K562 (cell line): ENCODE data around the gene PGAP3. TPM values are rescaled to one million over a fixed set of nuclear protein-coding genes. Genes with fewer than 3 reads are reported as not detected.

Experiments used
- ATAC-seq: fragments of 200-7000 bp; cut with Tn5 transposase; 3 replicates; pipeline ENCODE4 v1.9.1; 2020; ENCODE audit warnings: moderate library complexity
- BruUV-seq: library from RNA; stranded (reverse); fragments of 400-500 nt; replicated peaks from 2 replicates; lab custom pipeline; 2021; lab: Mats Ljungman, UMichigan
- CTCF ChIA-PET: fragments of 300-600 bp; formaldehyde crosslinking; extraction: SDS; loops from one replicate; lab custom pipeline; 2021; ENCODE audit warnings: low intra/inter-chr PET ratio; lab: Yijun Ruan, JAX
- POLR2A ChIA-PET: fragments of 300-600, 350-650 bp; sonication (Branson Sonifier 250); formaldehyde crosslinking; extraction: SDS; loops from one replicate; lab custom pipeline; 2021; ENCODE audit warnings: antibody characterized with exemption, inconsistent platforms; lab: Yijun Ruan, JAX
- DNase-seq, 4 experiments: peaks; one replicate each; pipeline versions ENCODE4 v3.0.0 to v3.0.0-alpha.2; 2011 to 2018; ENCODE audit warnings: low spot score in 3 of 4, mixed read lengths in 3 of 4; ENCODE audit errors: extremely low read depth in 1 of 4
- FAIRE-seq: peaks from 2 replicates; lab custom pipeline; 2011; peaks lifted over from hg19 to GRCh38; lab: Jason Lieb, UNC
- H2AFZ ChIP-seq: 2 replicates; pipeline ENCODE4 v1.6.0; 2011; ENCODE audit warnings: low read depth, low read length, control low read depth, inconsistent platforms
- H3K27ac ChIP-seq: fragments of 200-600 bp; 3 replicates; pipeline ENCODE4 v1.8.0; 2011; ENCODE audit warnings: low read depth, mild to moderate bottlenecking, control low read depth, inconsistent platforms, low read length, moderate library complexity, mixed read lengths; ENCODE audit errors: extremely low read depth
- H3K27me3 ChIP-seq, 2 experiments: fragments of 300-600 bp in 1 of 2; 2 replicates in 1 of 2; 3 replicates in 1 of 2; pipeline versions ENCODE4 v1.6.0 to v1.8.0; 2011; ENCODE audit warnings: inconsistent platforms in 2 of 2, low read length in 2 of 2, mild to moderate bottlenecking in 1 of 2, mixed read lengths in 1 of 2, moderate library complexity in 1 of 2; ENCODE audit not compliant: control insufficient read depth in 2 of 2, insufficient read depth in 2 of 2
- H3K36me3 ChIP-seq: fragments of 300-600 bp; 3 replicates; pipeline ENCODE4 v1.8.0; 2011; ENCODE audit warnings: mild to moderate bottlenecking, low read length, inconsistent platforms; ENCODE audit not compliant: control insufficient read depth, insufficient read depth
- H3K4me1 ChIP-seq, 2 experiments: fragments of 200-600 bp in 1 of 2; replicated peaks in 1 of 2; 2 replicates in 1 of 2; 3 replicates in 1 of 2; pipeline versions ENCODE4 v1.5.1 to v1.8.0; 2011; ENCODE audit warnings: inconsistent platforms in 2 of 2, low read length in 2 of 2, mild to moderate bottlenecking in 1 of 2, mixed read lengths in 1 of 2, moderate library complexity in 1 of 2; ENCODE audit not compliant: control insufficient read depth in 2 of 2, insufficient read depth in 2 of 2
- H3K4me2 ChIP-seq: 2 replicates; pipeline ENCODE4 v1.6.1; 2011; ENCODE audit warnings: low read length, control low read depth, inconsistent platforms, mixed read lengths; ENCODE audit not compliant: insufficient read depth
- H3K4me3 ChIP-seq: fragments of 200-600 bp; sonication (generic), shearing (Covaris generic); 2 replicates; pipeline ENCODE4 v1.5.1; 2016; ENCODE audit warnings: control low read depth, inconsistent platforms
- H3K79me2 ChIP-seq: fragments of 200-600 bp; 3 replicates; pipeline ENCODE4 v1.8.0; 2011; ENCODE audit warnings: low read length, inconsistent platforms; ENCODE audit not compliant: control insufficient read depth, insufficient read depth
- H3K9ac ChIP-seq, 2 experiments: 2 replicates each; pipeline versions ENCODE4 v1.6.0 to v1.6.1; 2011; ENCODE audit warnings: low read depth in 2 of 2, low read length in 2 of 2, control low read depth in 1 of 2, inconsistent platforms in 1 of 2, mild to moderate bottlenecking in 1 of 2, mixed read lengths in 1 of 2; ENCODE audit not compliant: insufficient read depth in 1 of 2
- H3K9me1 ChIP-seq: one replicate; pipeline ENCODE4 v1.6.0; 2011; ENCODE audit warnings: inconsistent platforms, mild to moderate bottlenecking, low read length, moderate library complexity; ENCODE audit not compliant: control insufficient read depth, insufficient read depth
- H3K9me3 ChIP-seq: replicated peaks from 2 replicates; pipeline ENCODE4 v1.5.1; 2011; ENCODE audit warnings: low read depth, low read length, inconsistent platforms; ENCODE audit not compliant: control insufficient read depth, insufficient read depth
- H4K20me1 ChIP-seq: replicated peaks from 2 replicates; pipeline ENCODE4 v1.6.1; 2011; ENCODE audit warnings: low read length, inconsistent platforms, mixed read lengths; ENCODE audit not compliant: control insufficient read depth, insufficient read depth
- ARHGAP35 ChIP-seq: fragments of 450-650 bp; IDR thresholded peaks from 2 replicates; pipeline ENCODE4 v1.6.1; 2018; ENCODE audit not compliant: partially characterized antibody
- DDX20 ChIP-seq: fragments of 450-650 bp; IDR thresholded peaks from 2 replicates; pipeline ENCODE4 v1.6.1; 2016; ENCODE audit warnings: missing genetic modification characterization, low read depth, mild to moderate bottlenecking, missing compliant biosample characterization, moderate library complexity
- E2F3 ChIP-seq: fragments of 250-450 bp; sonication (Bioruptor Pico); IDR thresholded peaks from 2 replicates; pipeline ENCODE4 v1.4.0; 2020; ENCODE audit warnings: mild to moderate bottlenecking
- ELF1 ChIP-seq: fragments of 200-800 bp; sonication (Bioruptor generic); IDR thresholded peaks from 2 replicates; pipeline ENCODE4 v1.6.1; 2016; ENCODE audit warnings: missing genetic modification characterization, missing compliant biosample characterization
- FOSL1 ChIP-seq: fragments of 200-800 bp; sonication (Bioruptor generic); conservative IDR thresholded peaks from 2 replicates; pipeline ENCODE4 v1.6.1; 2016; ENCODE audit warnings: missing genetic modification characterization, missing compliant biosample characterization
- HINFP ChIP-seq: fragments of 450-650 bp; conservative IDR thresholded peaks from 2 replicates; pipeline ENCODE4 v1.6.1; 2016; ENCODE audit warnings: missing genetic modification characterization, low read depth, mild to moderate bottlenecking, control low read depth, missing compliant biosample characterization
- LEF1 ChIP-seq: fragments of 450-650 bp; IDR thresholded peaks from 2 replicates; pipeline ENCODE4 v1.6.1; 2016; ENCODE audit warnings: mild to moderate bottlenecking
- PATZ1 ChIP-seq: fragments of 250-450 bp; sonication (Bioruptor Pico); IDR thresholded peaks from 2 replicates; pipeline ENCODE4 v1.5.0; 2020; ENCODE audit warnings: mild to moderate bottlenecking, borderline replicate concordance
- PHF20 ChIP-seq: fragments of 450-650 bp; IDR thresholded peaks from 2 replicates; pipeline ENCODE4 v1.6.1; 2018; ENCODE audit not compliant: partially characterized antibody
- RAD21 ChIP-seq, 2 experiments: fragments of 250-450 bp in 1 of 2; fragments of 450-650 bp in 1 of 2; sonication (Bioruptor Pico) in 1 of 2; formaldehyde crosslinking in 1 of 2; IDR thresholded peaks in 1 of 2; conservative IDR thresholded peaks in 1 of 2; 2 replicates each; pipeline versions ENCODE4 v1.4.0 to v1.8.0; 2020 to 2022; ENCODE audit warnings: mild to moderate bottlenecking in 2 of 2, moderate library complexity in 1 of 2
- ZBTB34 ChIP-seq: fragments of 250-450 bp; sonication (Bioruptor Pico); IDR thresholded peaks from 2 replicates; pipeline ENCODE4 v1.8.0; 2021; ENCODE audit warnings: mild to moderate bottlenecking, moderate library complexity
- ZNF280A ChIP-seq: fragments of 450-650 bp; IDR thresholded peaks from 2 replicates; pipeline ENCODE4 v1.6.1; 2018; ENCODE audit warnings: mild to moderate bottlenecking, low read depth; ENCODE audit not compliant: partially characterized antibody
- WGBS: fragments of 100-300 bp; shearing (Covaris generic); methylation state at CpG from one replicate; pipeline ENCODE4 v1.1.6; 2016; ENCODE audit warnings: low coverage, mixed read lengths; ENCODE audit not compliant: insufficient coverage; ENCODE audit errors: missing lambda C conversion rate; 5-methylcytosine and 5-hydroxymethylcytosine counted together
- in situ Hi-C: fragments of 300-500 bp; cut with MboI; formaldehyde crosslinking; loops from 4 replicates; pipeline ENCODE4 v1.15.0; 2018; ENCODE audit warnings: inconsistent platforms, mixed read lengths
- intact Hi-C: fragments of 100-400 bp; cut with micrococcal nuclease; formaldehyde crosslinking; loops from 2 replicates; pipeline ENCODE4 v1.14.2; 2022
- polyA plus RNA-seq, 8 experiments: library from polyadenylated mRNA; depleted of rRNA in 4 of 8; stranded (reverse) in 5 of 8; unstranded in 3 of 8; fragments of >200 nt; fragmentation: Nextera tagmentation in 2 of 8; fragmentation: Illumina TruSeq in 1 of 8; extraction: Ambion mirVana in 2 of 8; extraction: Trizol in 1 of 8; gene quantifications; 2 replicates each; pipeline versions ENCODE4 v1.2.1 to v1.2.3, GENCODE V29; 2011 to 2014; ENCODE audit warnings: inconsistent platforms in 1 of 8, missing spikeins in 1 of 8
- total RNA-seq, 7 experiments: library from RNA; depleted of rRNA in 6 of 7; stranded (reverse); fragments of >200 nt in 6 of 7; fragmentation: Illumina TruSeq in 2 of 7; extraction: Trizol in 2 of 7; gene quantifications; 2 replicates each; pipeline versions ENCODE4 v1.2.1 to v1.2.3, GENCODE V29; 2011 to 2021; ENCODE audit warnings: low replicate concordance in 1 of 7
- TF ChIP-seq, protein P1 (sequence below): sonication (generic); formaldehyde crosslinking; IDR thresholded peaks from 2 replicates; pipeline ENCODE4 v1.8.1; 2023; ENCODE audit warnings: mild to moderate bottlenecking, missing genetic modification reagents

The PGAP3 gene
- total and polyA plus RNA-seq, 9 of the 15 experiments (the other 6 are each of a cell fraction or from before 2014, with no cell fraction given), result 0.38 to 9.4 (median 4.5) TPM

- Histone ChIP-seq H3K36me3 (peaks cover 56% of the 10 kb centered on the region; the same call in 1 of the 3 replicates), H3K4me2 (no peak overlapping the region), H3K27ac (no peak overlapping the region), H3K4me1 (peaks cover 19 to 69% of the 10 kb centered on the region in 2 experiments), H2AFZ (no peak overlapping the region), H3K9me1 (no peaks in the 10 kb centered on the region), H3K9me3 (no peaks in the 10 kb centered on the region), H3K79me2 (no peaks in the 10 kb centered on the region), H3K27me3 (no peaks in the 10 kb centered on the region), H3K4me3 (no peak overlapping the region), H4K20me1 (no peaks in the 10 kb centered on the region), H3K9ac (0 out of 4 replicates have a peak overlapping the region, but pooled peaks of 1 of the 2 experiments have one; percentile 75)
- intact Hi-C loops, result no loop called here
- DNase-seq (no peak), FAIRE-seq (no peak), ATAC-seq (no peak)
- 80% methylated on average over 7 of the region's 8 CpGs for WGBS
- in situ Hi-C loops, result no loop called here
- BruUV-seq, result no TSS peak
- CTCF ChIA-PET, result no interaction called here
- TF ChIP-seq PATZ1, result no peak
- TF ChIP-seq, protein P1, sequence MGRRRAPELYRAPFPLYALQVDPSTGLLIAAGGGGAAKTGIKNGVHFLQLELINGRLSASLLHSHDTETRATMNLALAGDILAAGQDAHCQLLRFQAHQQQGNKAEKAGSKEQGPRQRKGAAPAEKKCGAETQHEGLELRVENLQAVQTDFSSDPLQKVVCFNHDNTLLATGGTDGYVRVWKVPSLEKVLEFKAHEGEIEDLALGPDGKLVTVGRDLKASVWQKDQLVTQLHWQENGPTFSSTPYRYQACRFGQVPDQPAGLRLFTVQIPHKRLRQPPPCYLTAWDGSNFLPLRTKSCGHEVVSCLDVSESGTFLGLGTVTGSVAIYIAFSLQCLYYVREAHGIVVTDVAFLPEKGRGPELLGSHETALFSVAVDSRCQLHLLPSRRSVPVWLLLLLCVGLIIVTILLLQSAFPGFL, result no peak
- no peak for TF ChIP-seq RAD21 (CRISPR knock-in tag; conservative IDR thresholded peaks at IDR 0.05 in 1 of 2, IDR thresholded peaks at IDR 0.05 in 1 of 2)
- no peak for TF ChIP-seq E2F3 (CRISPR knock-in tag)
- TF ChIP-seq ZBTB34, result no peak
- no peak for TF ChIP-seq HINFP (tag)
- TF ChIP-seq DDX20 (tag), result no peak
- no peak for TF ChIP-seq ARHGAP35
- no peak for TF ChIP-seq PHF20
- TF ChIP-seq FOSL1 (tag), result no peak
- no peak for TF ChIP-seq ZNF280A
- no peak for TF ChIP-seq LEF1
- TF ChIP-seq ELF1, result no peak
- POLR2A ChIA-PET, result interaction anchor here (1.5 kb wide), 1 partner anchor 9 kb away, joined by 5 read pairs; no protein-coding TSS in a partner anchor
Measured at GRCh38 chr17:39661744-39662541, 25.9 kb downstream of the PGAP3 start.
